ENCODE results near the gene SLC9B1.
A peak's percentile ranks its signal among the peaks of the same experiment; 100 is the strongest.

SLC9B1 gene

GRCh38 chr4:103021120-103021519 lies 1.6 kb upstream of the SLC9B1 start:
- no peak overlapping the region for H2AFZ ChIP-seq (ENCODE audit: low read length)

GRCh38 chr4:103018391-103019307 lies 856 bp downstream of the SLC9B1 start:
- peak overlapping the region; percentile 16 for H3K27ac ChIP-seq (ENCODE audit: low read depth, low read length, poor library complexity, severe bottlenecking)
- H3K36me3 ChIP-seq (ENCODE audit: insufficient read depth, low read length), result no peaks in the 10 kb centered on the region
- no peaks in the 10 kb centered on the region for H3F3A ChIP-seq (ENCODE audit: insufficient read depth, low read length)
- TF ChIP-seq, protein P1, sequence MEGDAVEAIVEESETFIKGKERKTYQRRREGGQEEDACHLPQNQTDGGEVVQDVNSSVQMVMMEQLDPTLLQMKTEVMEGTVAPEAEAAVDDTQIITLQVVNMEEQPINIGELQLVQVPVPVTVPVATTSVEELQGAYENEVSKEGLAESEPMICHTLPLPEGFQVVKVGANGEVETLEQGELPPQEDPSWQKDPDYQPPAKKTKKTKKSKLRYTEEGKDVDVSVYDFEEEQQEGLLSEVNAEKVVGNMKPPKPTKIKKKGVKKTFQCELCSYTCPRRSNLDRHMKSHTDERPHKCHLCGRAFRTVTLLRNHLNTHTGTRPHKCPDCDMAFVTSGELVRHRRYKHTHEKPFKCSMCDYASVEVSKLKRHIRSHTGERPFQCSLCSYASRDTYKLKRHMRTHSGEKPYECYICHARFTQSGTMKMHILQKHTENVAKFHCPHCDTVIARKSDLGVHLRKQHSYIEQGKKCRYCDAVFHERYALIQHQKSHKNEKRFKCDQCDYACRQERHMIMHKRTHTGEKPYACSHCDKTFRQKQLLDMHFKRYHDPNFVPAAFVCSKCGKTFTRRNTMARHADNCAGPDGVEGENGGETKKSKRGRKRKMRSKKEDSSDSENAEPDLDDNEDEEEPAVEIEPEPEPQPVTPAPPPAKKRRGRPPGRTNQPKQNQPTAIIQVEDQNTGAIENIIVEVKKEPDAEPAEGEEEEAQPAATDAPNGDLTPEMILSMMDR (IDR thresholded peaks at IDR 0.05; ENCODE audit: low read length), result no peak
- no peak for TF ChIP-seq EZH2 (IDR thresholded peaks at IDR 0.05; ENCODE audit: borderline replicate concordance, low read length)
- H3K9me2 ChIP-seq (ENCODE audit: low read depth, low read length), result no peaks in the 10 kb centered on the region
- peaks cover 19% of the 10 kb centered on the region for H3K4me1 ChIP-seq (ENCODE audit: insufficient read depth, low read length, severe bottlenecking)
- no peaks in the 10 kb centered on the region for H3K79me2 ChIP-seq (ENCODE audit: insufficient read depth, low read length)
- H3K4me3 ChIP-seq (ENCODE audit: low read depth, low read length, poor library complexity, severe bottlenecking), result peak overlapping the region; percentile 70
- no peaks in the 10 kb centered on the region for H3K9me3 ChIP-seq (ENCODE audit: low read length)
- H3K27me3 ChIP-seq (ENCODE audit: insufficient read depth, low read length), result no peaks in the 10 kb centered on the region
- peak overlapping the region; percentile 74 for H3K9ac ChIP-seq (ENCODE audit: low read length)
- no peaks in the 10 kb centered on the region for H4K20me1 ChIP-seq (ENCODE audit: insufficient read depth, low read length)
- peak overlapping the region; percentile 86 for H3K4me2 ChIP-seq (ENCODE audit: low read length)
- peak overlapping the region; percentile 64 for H2AFZ ChIP-seq (ENCODE audit: low read length)

More at GRCh38 chr4:103021120-103021519, 1.6 kb upstream of the SLC9B1 start:
- Histone ChIP-seq H3K79me2 (ENCODE audit: insufficient read depth, low read length) (no peaks in the 10 kb centered on the region), H3F3A (ENCODE audit: insufficient read depth, low read length) (no peaks in the 10 kb centered on the region), H4K20me1 (ENCODE audit: insufficient read depth, low read length) (no peaks in the 10 kb centered on the region), H3K27ac (ENCODE audit: low read depth, low read length, poor library complexity, severe bottlenecking) (no peak overlapping the region), H3K9ac (ENCODE audit: low read length) (no peak overlapping the region), H3K9me2 (ENCODE audit: low read depth, low read length) (no peaks in the 10 kb centered on the region), H3K36me3 (ENCODE audit: insufficient read depth, low read length) (peaks cover 8% of the 10 kb centered on the region), H3K4me1 (ENCODE audit: insufficient read depth, low read length, severe bottlenecking) (peaks cover 19% of the 10 kb centered on the region), H3K4me3 (ENCODE audit: low read depth, low read length, poor library complexity, severe bottlenecking) (no peak overlapping the region), H3K4me2 (ENCODE audit: low read length) (no peak overlapping the region), H3K27me3 (ENCODE audit: insufficient read depth, low read length) (no peaks in the 10 kb centered on the region), H3K9me3 (ENCODE audit: low read length) (no peaks in the 10 kb centered on the region)
- TF ChIP-seq, protein P1 (IDR thresholded peaks at IDR 0.05; ENCODE audit: low read length), result no peak
- no peak for TF ChIP-seq EZH2 (IDR thresholded peaks at IDR 0.05; ENCODE audit: borderline replicate concordance, low read length)

DNA sequence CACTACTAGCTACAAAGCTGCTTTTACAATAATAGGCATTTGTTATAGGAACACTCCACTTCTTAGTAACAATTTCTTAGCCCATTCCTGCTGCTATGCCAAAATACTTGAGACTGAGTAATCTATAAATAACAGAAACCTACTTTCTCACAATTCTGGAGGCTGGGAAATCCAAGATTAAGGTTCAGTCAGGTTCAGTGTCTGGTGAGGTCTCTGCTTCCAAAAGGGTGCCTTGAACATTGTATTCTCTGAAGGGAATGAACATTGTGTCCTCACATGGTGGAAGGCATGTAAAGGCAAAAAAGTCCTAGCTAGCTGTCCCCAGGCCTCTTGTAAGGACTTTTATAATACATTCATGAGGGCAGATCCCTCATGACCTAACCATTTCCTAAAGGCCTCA lies 7.0 kb downstream of the SLC9B1 start:
- Histone ChIP-seq H3K79me2 (ENCODE audit: insufficient read depth, low read length) (no peaks in the 10 kb centered on the region), H3K9ac (ENCODE audit: low read length) (no peak overlapping the region), H3K36me3 (ENCODE audit: insufficient read depth, low read length) (no peaks in the 10 kb centered on the region), H2AFZ (ENCODE audit: low read length) (no peak overlapping the region; the same call in 1 of the 2 replicates), H3K27me3 (ENCODE audit: insufficient read depth, low read length) (no peaks in the 10 kb centered on the region), H3K27ac (ENCODE audit: low read depth, low read length, poor library complexity, severe bottlenecking) (no peak overlapping the region), H3K4me3 (ENCODE audit: low read depth, low read length, poor library complexity, severe bottlenecking) (no peak overlapping the region), H4K20me1 (ENCODE audit: insufficient read depth, low read length) (no peaks in the 10 kb centered on the region), H3K9me3 (ENCODE audit: low read length) (no peaks in the 10 kb centered on the region), H3F3A (ENCODE audit: insufficient read depth, low read length) (no peaks in the 10 kb centered on the region), H3K4me1 (ENCODE audit: insufficient read depth, low read length, severe bottlenecking) (no peaks in the 10 kb centered on the region), H3K9me2 (ENCODE audit: low read depth, low read length) (no peaks in the 10 kb centered on the region), H3K4me2 (ENCODE audit: low read length) (no peak overlapping the region)
- TF ChIP-seq, protein P1 (IDR thresholded peaks at IDR 0.05; ENCODE audit: low read length), result no peak
- TF ChIP-seq EZH2 (IDR thresholded peaks at IDR 0.05; ENCODE audit: borderline replicate concordance, low read length), result no peak

All from OCI-LY1 (cell line).